Neutrophil (primary cell): Measurements from ENCODE around the gene CIITA.

ENCODE experiments used
- H3K27ac ChIP-seq: fragments of 200-600 bp; sonication (generic); 2 replicates; pipeline ENCODE4 v1.5.1; 2016; ENCODE audit warnings: mild to moderate bottlenecking, moderate library complexity
- H3K27me3 ChIP-seq: fragments of 200-600 bp; sonication (generic); 2 replicates; pipeline ENCODE4 v1.6.0; 2016; ENCODE audit warnings: mild to moderate bottlenecking
- H3K36me3 ChIP-seq: fragments of 200-600 bp; sonication (generic); 2 replicates; pipeline ENCODE4 v1.5.1; 2017
- H3K4me1 ChIP-seq, 2 experiments: fragments of 200-600 bp in 1 of 2; sonication (generic) in 1 of 2; 1 replicate in 1 of 2; 2 replicates in 1 of 2; pipeline versions ENCODE4 v1.5.1 to v1.6.1; 2013 to 2016; ENCODE audit warnings: low read depth in 1 of 2, low read length in 1 of 2, mild to moderate bottlenecking in 1 of 2, moderate library complexity in 1 of 2; ENCODE audit not compliant: control insufficient read depth in 1 of 2, insufficient read depth in 1 of 2
- H3K4me3 ChIP-seq, 2 experiments: fragments of 200-600 bp in 1 of 2; sonication (generic) in 1 of 2; 1 replicate in 1 of 2; 2 replicates in 1 of 2; pipeline ENCODE4 v1.5.1; 2013 to 2016; ENCODE audit warnings: low read depth in 1 of 2, low read length in 1 of 2, mild to moderate bottlenecking in 1 of 2, moderate library complexity in 1 of 2
- H3K9me3 ChIP-seq: fragments of 200-600 bp; sonication (generic); 2 replicates; pipeline ENCODE4 v1.5.1; 2016
- CTCF ChIP-seq: fragments of 200-600 bp; sonication (generic); IDR thresholded peaks from 2 replicates; pipeline ENCODE4 v1.5.1; 2016; ENCODE audit warnings: antibody characterized with exemption

CIITA gene

DNA sequence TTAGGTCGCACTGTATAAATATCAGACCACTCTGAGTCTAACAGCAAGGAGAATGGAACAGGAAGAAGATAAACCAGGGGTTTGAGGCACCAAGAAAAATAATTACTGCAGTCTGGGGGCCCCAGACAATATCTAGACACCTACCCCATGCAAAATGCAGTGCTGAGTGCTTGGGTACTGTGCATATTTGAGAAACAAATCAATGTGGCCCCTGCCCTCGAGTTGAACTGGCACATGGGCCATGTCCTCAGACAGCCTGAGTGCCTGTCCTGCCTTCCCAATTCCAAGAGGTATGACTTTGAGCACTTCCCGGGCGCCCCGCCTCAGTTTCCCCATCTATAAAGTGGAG, 6.2 kb upstream of the CIITA start:
- TF ChIP-seq CTCF: no peak
- H3K4me1 ChIP-seq: peaks cover 37 to 46% of the 10 kb centered on the region in 2 experiments
- H3K4me3 ChIP-seq: peak overlapping the region in 1 of 2 experiments; percentile 29
- H3K9me3 ChIP-seq: no peaks in the 10 kb centered on the region
- peaks cover 16% of the 10 kb centered on the region for H3K27me3 ChIP-seq
- no peaks in the 10 kb centered on the region for H3K36me3 ChIP-seq
- H3K27ac ChIP-seq: peak overlapping the region; percentile 70

DNA sequence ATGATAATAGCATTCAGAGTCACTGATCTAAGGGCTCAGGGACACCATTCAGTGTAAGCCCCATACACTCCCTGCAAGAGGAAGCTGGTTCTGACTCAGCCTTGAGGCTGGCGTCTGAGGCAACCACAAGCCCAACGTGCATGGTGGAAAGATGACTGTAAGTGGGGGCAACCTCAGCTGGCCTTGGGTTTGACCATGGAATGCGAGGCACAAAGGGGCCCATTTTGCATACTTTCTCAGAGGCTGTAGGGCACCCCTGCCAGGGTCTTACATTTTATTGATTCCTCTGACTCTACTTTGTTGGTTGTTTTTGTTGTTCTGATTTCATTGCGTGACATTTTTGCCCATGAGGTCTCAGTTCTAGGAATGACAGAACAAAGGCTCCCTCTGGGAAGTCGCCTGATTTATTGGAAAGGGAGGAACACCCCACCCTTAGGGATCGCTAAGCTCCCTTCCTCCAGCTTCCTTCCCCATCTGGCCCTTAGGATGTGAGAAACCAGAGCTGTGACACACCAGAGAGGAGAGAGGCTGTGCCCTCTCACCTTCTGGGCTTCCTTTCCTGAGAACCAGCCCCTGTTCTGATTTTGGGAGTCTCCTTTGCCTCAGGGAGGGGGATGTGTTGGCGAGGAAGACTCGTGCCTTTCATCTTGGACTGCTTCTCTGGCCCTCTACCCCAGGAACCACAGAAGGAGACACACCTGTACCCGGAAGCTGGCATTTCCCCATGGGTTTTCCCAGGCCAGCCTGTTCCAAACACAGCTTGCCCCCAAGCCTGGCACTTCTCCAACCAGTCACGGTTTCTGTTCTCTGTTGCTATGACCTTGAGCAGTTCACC, 5.6 kb upstream of the CIITA start:
- Histone ChIP-seq H3K4me1 (peaks cover 37 to 46% of the 10 kb centered on the region in 2 experiments), H3K36me3 (no peaks in the 10 kb centered on the region), H3K27me3 (peaks cover 20% of the 10 kb centered on the region), H3K27ac (peak overlapping the region; percentile 70), H3K9me3 (no peaks in the 10 kb centered on the region), H3K4me3 (peak overlapping the region in 1 of 2 experiments; percentile 29)
- no peak for TF ChIP-seq CTCF

DNA sequence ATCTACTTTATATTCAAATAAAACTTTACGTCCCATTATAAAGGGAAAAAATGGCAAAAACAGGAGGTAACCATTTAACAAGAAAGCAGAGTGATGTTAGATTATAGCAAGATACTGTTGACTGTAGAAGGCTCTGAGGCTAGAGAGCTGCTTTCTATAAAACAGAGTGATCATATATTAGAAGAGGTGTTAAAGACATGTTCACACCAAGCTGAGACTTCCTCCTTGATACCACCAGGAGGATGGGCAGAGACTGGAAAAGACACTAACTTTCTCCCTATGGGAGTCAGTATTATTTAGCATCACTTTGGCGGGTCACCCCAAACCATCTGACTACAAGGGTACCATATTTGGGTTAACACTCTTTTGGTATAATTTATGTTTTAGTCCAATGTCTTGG, 687 bp upstream of the CIITA start:
- H3K4me1 ChIP-seq: peaks cover 20 to 37% of the 10 kb centered on the region in 2 experiments
- no peaks in the 10 kb centered on the region for H3K9me3 ChIP-seq
- no peak for TF ChIP-seq CTCF
- no peak overlapping the region for H3K4me3 ChIP-seq
- H3K27ac ChIP-seq: no peak overlapping the region
- no peaks in the 10 kb centered on the region for H3K36me3 ChIP-seq
- H3K27me3 ChIP-seq: peaks cover 70% of the 10 kb centered on the region

- peaks cover 14 to 27% of the 10 kb centered on the region in 2 experiments for H3K4me1 ChIP-seq
- H3K9me3 ChIP-seq: no peaks in the 10 kb centered on the region
- peaks cover 77% of the 10 kb centered on the region for H3K27me3 ChIP-seq
- TF ChIP-seq CTCF: no peak
- no peak overlapping the region for H3K27ac ChIP-seq
- no peak overlapping the region for H3K4me3 ChIP-seq
- no peaks in the 10 kb centered on the region for H3K36me3 ChIP-seq
Observed at GRCh38 chr16:10877472-10877946, 507 bp downstream of the CIITA start.

- Histone ChIP-seq H3K27ac (no peak overlapping the region), H3K9me3 (no peaks in the 10 kb centered on the region), H3K27me3 (peaks cover 75% of the 10 kb centered on the region), H3K4me3 (peak overlapping the region; percentile 38 to 69), H3K36me3 (no peaks in the 10 kb centered on the region), H3K4me1 (peaks cover 14 to 27% of the 10 kb centered on the region in 2 experiments)
- TF ChIP-seq CTCF: no peak
Observed at GRCh38 chr16:10878328-10878643, 1.3 kb downstream of the CIITA start.
